ENCODE results near the gene CDK2AP2. TPM values are rescaled to one million over a fixed set of nuclear protein-coding genes. Genes with fewer than 3 reads are reported as not detected.
"Not testable (repeated sequence)": the region's sequence is repeated elsewhere in the genome, so short reads cannot be mapped to it uniquely, and the experiment has no call there.

The CDK2AP2 gene
- total RNA-seq, 1 donor from 2014 or later, result 77.3 TPM

DNA sequence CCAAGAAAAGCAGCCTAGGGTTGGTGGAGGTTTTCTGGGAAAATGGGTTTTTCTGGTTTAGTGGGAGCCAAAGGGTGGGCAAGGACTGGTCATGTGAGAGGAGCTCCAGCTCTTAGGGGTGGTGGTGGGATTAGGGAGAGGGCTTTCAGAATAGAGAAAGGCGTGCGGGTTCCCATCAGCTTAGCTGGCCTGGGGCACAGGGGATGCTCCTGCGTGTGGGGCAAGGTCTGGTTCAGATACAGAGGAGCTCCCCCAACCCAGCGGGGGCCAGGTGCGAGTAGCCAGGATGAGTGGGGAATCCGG is 39.6 kb downstream of the CDK2AP2 start:
- no peak for DNase-seq (ENCODE audit: extremely low read depth, low read depth, low spot score)

DNA sequence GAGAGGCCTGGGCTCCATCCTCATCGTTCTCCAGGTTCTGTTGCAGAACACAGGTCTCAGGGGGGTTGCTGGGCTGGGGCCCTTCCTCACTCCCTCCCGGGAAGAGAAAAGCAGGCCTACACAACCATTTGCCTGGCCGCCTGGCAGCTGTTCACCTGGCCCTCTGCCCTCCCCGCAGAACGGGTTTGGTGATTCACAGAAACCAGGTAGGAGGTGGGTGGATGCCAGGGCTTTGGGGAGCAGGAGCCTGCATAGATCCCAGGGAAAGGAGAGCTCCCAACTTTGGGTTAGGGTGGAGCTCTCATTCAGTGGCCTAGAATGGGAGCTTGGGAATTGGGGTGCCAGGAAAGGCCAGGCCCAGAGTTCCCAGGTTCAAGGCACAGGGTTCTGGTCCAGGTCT is 39.9 kb downstream of the CDK2AP2 start:
- no peak for DNase-seq (ENCODE audit: extremely low read depth, low read depth, low spot score)

DNA sequence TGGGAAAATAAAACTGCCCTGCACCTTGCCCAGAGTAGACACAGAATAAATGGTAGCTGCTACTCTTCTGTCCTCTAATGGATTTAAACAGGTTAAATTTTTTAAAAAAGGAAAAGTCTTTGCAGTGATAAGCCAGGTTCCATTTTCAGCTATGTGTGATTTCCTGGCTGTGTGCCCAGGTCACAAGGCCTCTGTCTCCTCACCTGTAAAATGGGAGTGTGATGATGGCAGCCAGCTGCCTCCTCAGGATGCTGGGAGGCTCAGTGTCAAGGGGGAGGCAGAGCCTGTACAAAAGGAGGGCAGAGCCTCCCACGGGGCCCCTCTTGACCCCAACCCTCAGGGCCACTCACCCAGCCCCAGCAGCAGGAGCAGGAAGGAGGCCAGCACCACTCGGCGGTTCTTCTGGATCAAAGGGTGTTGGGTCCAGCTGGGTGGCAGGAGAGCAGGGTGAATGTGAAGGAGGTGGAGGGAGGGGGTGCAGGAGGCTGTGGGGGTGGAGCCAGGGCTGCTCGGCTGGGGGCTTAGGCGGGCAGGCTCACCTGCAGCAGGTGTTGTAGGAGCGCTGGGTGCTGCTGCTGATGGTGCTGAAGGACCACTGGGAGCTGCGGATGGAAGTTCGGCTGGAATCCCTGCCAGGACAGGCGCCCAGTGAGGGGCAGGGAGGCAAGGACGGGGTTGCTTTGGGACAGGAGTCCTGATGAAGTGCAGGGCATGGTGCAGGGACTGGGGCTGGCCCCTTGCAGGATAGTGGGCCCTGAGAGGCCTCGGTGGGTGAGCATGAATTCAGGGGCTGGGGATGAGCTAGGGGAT is 40.8 kb downstream of the CDK2AP2 start:
- no peak for DNase-seq (ENCODE audit: extremely low read depth, low read depth, low spot score)

- DNase-seq (ENCODE audit: extremely low read depth, low read depth, low spot score), result no peak
These were observed 41.6 kb downstream of the CDK2AP2 start for GRCh38 chr11:67466367-67466766.

DNA sequence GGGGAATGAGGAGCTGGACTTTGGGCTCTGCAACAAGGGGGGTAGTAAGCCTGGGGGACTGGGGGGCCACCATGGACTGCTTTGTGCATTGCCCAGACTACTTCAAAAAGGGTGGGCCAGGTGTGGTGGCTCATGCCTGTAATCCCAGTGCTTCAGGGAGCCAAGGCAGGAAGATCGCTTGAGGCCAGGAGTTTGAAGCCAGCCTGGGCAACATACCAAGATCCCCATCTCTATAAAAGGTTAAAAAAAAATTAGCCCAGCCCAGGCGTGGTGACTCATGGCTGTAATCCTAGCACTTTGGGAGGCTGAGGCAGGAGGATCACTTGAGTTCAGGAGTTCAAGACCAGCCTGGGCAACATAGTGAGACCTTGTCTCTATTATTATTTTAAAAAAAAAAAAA is 42.4 kb downstream of the CDK2AP2 start:
- not testable (repeated sequence) for DNase-seq (ENCODE audit: extremely low read depth, low read depth, low spot score)

DNA sequence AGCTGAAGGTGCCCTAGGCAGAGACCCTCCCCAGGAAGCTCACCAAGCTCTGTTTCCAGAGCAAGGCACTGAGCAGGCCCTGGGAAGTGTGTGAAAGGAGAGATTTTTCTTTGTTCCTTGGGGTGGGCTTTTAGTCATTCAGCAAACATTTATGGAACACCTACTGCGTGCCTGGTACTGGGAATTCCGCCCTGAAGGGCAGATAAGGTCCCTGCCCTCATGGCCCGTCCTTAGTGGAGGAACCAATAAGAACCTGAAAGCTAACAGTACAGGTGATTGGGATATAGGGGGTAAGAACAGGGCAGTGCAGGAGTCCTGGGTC is 42.8 kb downstream of the CDK2AP2 start:
- DNase-seq (ENCODE audit: extremely low read depth, low read depth, low spot score), result no peak

DNA sequence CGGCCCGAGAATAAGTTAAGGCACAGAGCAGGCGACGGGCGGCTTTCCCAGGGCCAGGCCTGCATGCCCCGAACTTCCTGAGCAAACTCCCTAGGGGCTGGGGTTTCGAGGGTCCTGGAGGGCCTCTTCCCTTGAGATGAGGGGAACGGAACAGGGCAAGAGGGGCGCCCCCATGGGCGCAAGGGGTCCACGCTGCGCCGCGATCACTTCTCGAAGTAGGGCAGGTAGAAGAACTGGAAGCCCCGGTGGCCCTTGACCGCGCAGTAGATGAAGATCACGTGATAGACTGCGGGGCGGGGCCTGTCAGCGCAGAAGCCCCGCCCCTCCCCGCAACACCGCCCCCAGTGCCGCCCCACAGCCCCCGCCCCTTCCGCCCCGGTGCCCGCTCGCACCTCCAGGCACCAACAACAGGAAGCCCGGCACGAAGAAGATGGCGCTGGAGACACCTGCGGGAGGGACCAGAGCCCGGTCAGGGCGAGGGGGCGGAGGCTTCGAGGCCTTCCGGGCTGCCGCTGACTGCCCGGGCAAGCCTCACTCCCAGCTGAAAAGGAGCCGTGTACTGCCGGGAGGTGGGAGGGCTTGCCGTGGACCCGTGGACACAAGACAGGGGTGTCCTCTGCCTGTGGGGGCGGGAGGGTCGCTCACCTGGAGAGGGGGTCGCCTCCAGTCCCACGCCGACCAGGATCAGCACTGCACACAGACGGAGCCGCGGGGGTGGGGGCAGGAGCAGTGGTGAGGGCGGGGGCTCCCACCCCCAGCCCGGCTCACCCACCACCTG is 43.4 kb downstream of the CDK2AP2 start:
- no peak for DNase-seq (ENCODE audit: extremely low read depth, low read depth, low spot score)

DNA sequence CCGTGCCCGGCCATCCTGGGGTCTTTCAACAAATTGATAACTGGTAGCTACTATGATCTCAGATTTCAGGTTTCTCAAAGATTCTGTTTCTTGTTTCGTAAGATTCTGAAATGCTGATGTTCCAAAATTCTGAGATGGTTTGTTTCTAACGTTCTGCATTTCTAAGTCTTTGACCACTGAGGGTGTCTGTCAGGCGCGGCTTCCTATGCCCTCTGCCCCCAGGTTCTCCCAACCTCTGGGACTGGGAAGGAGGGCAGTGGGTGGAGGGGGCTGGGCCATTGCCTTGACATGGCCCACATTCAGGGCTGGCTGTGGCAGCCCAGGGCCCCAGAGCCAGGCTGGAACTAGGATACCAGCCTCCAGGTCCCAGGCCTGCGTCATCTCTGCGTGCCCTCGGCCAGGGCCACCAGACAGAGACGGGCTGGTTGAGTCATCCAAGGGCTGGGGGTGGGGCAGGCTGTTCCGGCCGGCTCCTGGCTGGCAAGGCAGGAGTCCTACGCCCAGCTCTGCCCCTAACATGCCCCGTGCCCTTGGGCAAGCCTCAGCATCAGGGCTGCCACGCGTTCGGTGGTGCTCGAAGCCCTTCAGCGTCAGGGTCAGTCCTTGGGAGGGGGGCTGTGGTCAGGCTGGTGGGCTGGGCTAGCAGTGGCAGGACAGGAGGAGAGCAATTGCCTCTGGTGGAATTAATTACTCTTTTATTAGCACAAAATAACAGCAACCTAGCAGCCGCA is 44.1 kb downstream of the CDK2AP2 start:
- no peak for DNase-seq (ENCODE audit: extremely low read depth, low read depth, low spot score)

- DNase-seq (ENCODE audit: extremely low read depth, low read depth, low spot score), result no peak
These were observed 44.8 kb downstream of the CDK2AP2 start for GRCh38 chr11:67463186-67463585.

GRCh38 chr11:67458266-67458665 is 49.7 kb downstream of the CDK2AP2 start:
- no peak for DNase-seq (ENCODE audit: extremely low read depth, low read depth, low spot score)

DNA sequence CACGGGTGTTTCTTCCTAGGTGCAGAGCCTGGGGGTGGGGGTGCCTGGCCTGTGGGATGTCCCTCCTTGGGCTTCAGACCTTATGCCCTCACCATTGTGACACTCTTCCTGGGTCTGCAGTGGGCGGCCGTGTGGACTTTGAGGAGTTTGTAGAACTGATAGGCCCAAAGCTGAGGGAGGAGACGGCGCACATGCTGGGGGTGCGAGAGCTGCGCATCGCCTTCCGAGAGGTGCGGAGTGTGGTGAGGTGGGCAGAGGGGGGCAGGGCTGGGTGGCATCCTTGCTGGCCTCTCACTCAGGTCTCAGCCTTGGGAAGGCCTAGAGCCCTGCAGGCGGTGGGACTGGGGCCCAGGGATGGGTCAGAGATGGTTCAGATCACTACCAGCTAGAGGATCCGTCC is 50.5 kb downstream of the CDK2AP2 start:
- DNase-seq (ENCODE audit: extremely low read depth, low read depth, low spot score), result no peak

Other genes with a start within 250 kb of the CDK2AP2 start
- 45.8 and 72.7 TPM in 2 replicates for gene GRK2, start 241.7 kb downstream of the CDK2AP2 start, total RNA-seq
- gene ANKRD13D, start 218.9 kb downstream of the CDK2AP2 start, total RNA-seq, result 27.9 and 44.2 TPM in 2 replicates
- gene SSH3, start 204.6 kb downstream of the CDK2AP2 start, total RNA-seq, result 16.7 and 19.2 TPM in 2 replicates
- 120 and 151 TPM in 2 replicates for gene POLD4, start 154.6 kb downstream of the CDK2AP2 start, total RNA-seq
- 6.2 and 6.9 TPM in 2 replicates for gene CLCF1, start 134.6 kb downstream of the CDK2AP2 start, total RNA-seq
- 7.3 and 8.7 TPM in 2 replicates for gene RAD9A, start 116.2 kb downstream of the CDK2AP2 start, total RNA-seq
- 218 and 230 TPM in 2 replicates for gene PPP1CA, start 106.3 kb downstream of the CDK2AP2 start, total RNA-seq
- 0.23 TPM in 1 of 2 replicates, not detected in the other for gene TBC1D10C, start 104.1 kb downstream of the CDK2AP2 start, total RNA-seq
- 0.10 and 0.18 TPM in 2 replicates for gene CARNS1, start 92.5 kb downstream of the CDK2AP2 start, total RNA-seq
- 39.4 and 39.9 TPM in 2 replicates for gene RPS6KB2, start 79.7 kb downstream of the CDK2AP2 start, total RNA-seq
- gene PTPRCAP, start 70.5 kb downstream of the CDK2AP2 start, total RNA-seq, result 2.2 TPM in 1 of 2 replicates, not detected in the other
- 143 and 144 TPM in 2 replicates for gene CORO1B, start 64.7 kb downstream of the CDK2AP2 start, total RNA-seq
- gene GPR152, start 55.4 kb downstream of the CDK2AP2 start, total RNA-seq, result not detected in 2 replicates
- 1.3 and 1.7 TPM in 2 replicates for gene CABP4, start 52.8 kb downstream of the CDK2AP2 start, total RNA-seq
- 32.9 and 88.6 TPM in 2 replicates for gene TMEM134, start 38.9 kb downstream of the CDK2AP2 start, total RNA-seq
- 43.2 and 51.9 TPM in 2 replicates for gene AIP, start 25.1 kb downstream of the CDK2AP2 start, total RNA-seq
- 18.7 and 64.1 TPM in 2 replicates for gene PITPNM1, start 2.8 kb downstream of the CDK2AP2 start, total RNA-seq
- gene CABP2, start 15.3 kb upstream of the CDK2AP2 start, total RNA-seq, result not detected in 2 replicates
- gene GSTP1, start 75.7 kb upstream of the CDK2AP2 start, total RNA-seq, result 1,181 and 1,195 TPM in 2 replicates
- gene NDUFV1, start 98.8 kb upstream of the CDK2AP2 start, total RNA-seq, result 180 and 184 TPM in 2 replicates
- gene NUDT8, start 121.8 kb upstream of the CDK2AP2 start, total RNA-seq, result 7.4 and 10.1 TPM in 2 replicates
- not detected in 2 replicates for gene TBX10, start 131.6 kb upstream of the CDK2AP2 start, total RNA-seq
- gene ACY3, start 142.6 kb upstream of the CDK2AP2 start, total RNA-seq, result not detected in 2 replicates
- gene ALDH3B2, start 166.5 kb upstream of the CDK2AP2 start, total RNA-seq, result not detected in 2 replicates